Measurements from ENCODE around the gene RPL7A.

The RPL7A gene

GRCh38 chr9:133348718-133349573 is 928 bp downstream of the RPL7A start:
- no peak for DNase-seq

- no peak for DNase-seq
Measured at GRCh38 chr9:133349965-133350616, 2.1 kb downstream of the RPL7A start.

GRCh38 chr9:133351526-133351907 is 3.5 kb downstream of the RPL7A start:
- DNase-seq, result no peak

GRCh38 chr9:133351908-133352634 is 4.1 kb downstream of the RPL7A start:
- DNase-seq, result peak in 1 of 2 experiments; percentile 51

GRCh38 chr9:133352635-133353340 is 4.8 kb downstream of the RPL7A start:
- DNase-seq, result no peak

GRCh38 chr9:133353548-133353947 is 5.5 kb downstream of the RPL7A start:
- no peak for DNase-seq

- no peak for DNase-seq
Measured at GRCh38 chr9:133354766-133355165, 6.7 kb downstream of the RPL7A start.

GRCh38 chr9:133355881-133356357 is 7.9 kb downstream of the RPL7A start:
- no peak for DNase-seq

- DNase-seq, result peak in 1 of 2 experiments; percentile 88
Measured at GRCh38 chr9:133356391-133357091, 8.5 kb downstream of the RPL7A start, which contains the start of the genes SURF1 and SURF2. TSS of gene SURF1 (minus strand) at chr9:133356487. CDS start at chr9:133356453, 34 bp downstream. TSS of gene SURF2 (plus strand) at chr9:133356550. CDS start at chr9:133356593, 43 bp downstream.

GRCh38 chr9:133357656-133358055 is 9.6 kb downstream of the RPL7A start:
- no peak for DNase-seq

GRCh38 chr9:133359399-133360175 is 11.6 kb downstream of the RPL7A start:
- DNase-seq, result peak in 1 of 2 experiments; percentile 24

GRCh38 chr9:133360400-133361393 is 12.7 kb downstream of the RPL7A start:
- DNase-seq, result no peak

GRCh38 chr9:133361507-133362092 is 13.6 kb downstream of the RPL7A start:
- no peak for DNase-seq

- no peak for DNase-seq
Measured at GRCh38 chr9:133362359-133363044, 14.5 kb downstream of the RPL7A start.

GRCh38 chr9:133366435-133366834 is 18.4 kb downstream of the RPL7A start:
- DNase-seq, result no peak

GRCh38 chr9:133367221-133367620 is 19.2 kb downstream of the RPL7A start:
- no peak for DNase-seq

GRCh38 chr9:133367778-133368177 is 19.8 kb downstream of the RPL7A start:
- no peak for DNase-seq

- DNase-seq, result no peak
Measured at GRCh38 chr9:133368249-133368881, 20.3 kb downstream of the RPL7A start.

Data from NCI-H526 (cell line).